Breast epithelium (tissue), 4 donors: Measurements from ENCODE around the gene MEAK7. TPM values are rescaled to one million over a fixed set of nuclear protein-coding genes. Genes with fewer than 3 reads are reported as not detected.
"Not testable (repeated sequence)": the region's sequence is repeated elsewhere in the genome, so short reads cannot be mapped to it uniquely, and the experiment has no call there.

Experiments
- DNase-seq, 2 donors: peaks; one replicate each; pipeline ENCODE4 v3.0.0-alpha.2; 2019; ENCODE audit warnings: low spot score in 2 of 2
- H3K27ac ChIP-seq, 2 donors: fragments of 200-600 bp; sonication (generic) in 1 of 2; one replicate each; pipeline ENCODE4 v1.5.1; 2016 to 2019; ENCODE audit warnings: mild to moderate bottlenecking in 1 of 2
- H3K27me3 ChIP-seq, 2 donors: fragments of 200-600 bp; sonication (generic) in 1 of 2; one replicate each; pipeline versions ENCODE4 v1.5.1 to v1.6.0; 2017 to 2019; ENCODE audit warnings: control low read depth in 1 of 2, mild to moderate bottlenecking in 1 of 2
- H3K36me3 ChIP-seq: fragments of 200-600 bp; one replicate; pipeline ENCODE4 v1.5.1; 2019
- H3K4me1 ChIP-seq, 2 donors: fragments of 200-600 bp; sonication (generic); one replicate each; pipeline ENCODE4 v1.5.1; 2016 to 2019; ENCODE audit warnings: control low read depth in 1 of 2
- H3K4me3 ChIP-seq, 3 donors: fragments of 200-600 bp; sonication (generic); 1 replicate in 2 of 3; 2 replicates in 1 of 3; pipeline ENCODE4 v1.5.1; 2016 to 2019; ENCODE audit warnings: mild to moderate bottlenecking in 3 of 3, moderate library complexity in 2 of 3
- H3K9me3 ChIP-seq, 2 donors: fragments of 200-600 bp; sonication (generic) in 1 of 2; one replicate each; pipeline ENCODE4 v1.5.1; 2016 to 2019; ENCODE audit warnings: control low read depth in 1 of 2
- POLR2A ChIP-seq: fragments of 450-650 bp; IDR thresholded peaks from one replicate; pipeline ENCODE4 v1.6.1; 2016; ENCODE audit warnings: antibody characterized with exemption, mild to moderate bottlenecking, moderate library complexity
- POLR2AphosphoS5 ChIP-seq, 3 donors: sonication (generic); formaldehyde crosslinking; IDR thresholded peaks; one replicate each; pipeline ENCODE4 v1.6.1; 2017; ENCODE audit warnings: antibody characterized with exemption in 3 of 3
- intact Hi-C: fragments of 100-400 bp; cut with DNase I; formaldehyde crosslinking; loops from one replicate; pipeline ENCODE4 v1.15.1; 2023; ENCODE audit warnings: low total_unique reads
- total RNA-seq, 3 donors: library from RNA; depleted of rRNA; stranded (reverse); fragments of >200 nt; gene quantifications; one replicate each; pipeline ENCODE4 v1.1.0, GENCODE V29; 2016
- TF ChIP-seq, protein P1 (sequence below), 3 donors: fragments of 450-650 bp; IDR thresholded peaks; one replicate each; pipeline ENCODE4 v1.5.1; 2016 to 2017; ENCODE audit warnings: antibody characterized with exemption in 3 of 3, mild to moderate bottlenecking in 3 of 3, moderate library complexity in 3 of 3

The MEAK7 gene
- total RNA-seq, 3 donors from 2014 or later = 8.8 to 38.1 (median 17.4) TPM

DNA sequence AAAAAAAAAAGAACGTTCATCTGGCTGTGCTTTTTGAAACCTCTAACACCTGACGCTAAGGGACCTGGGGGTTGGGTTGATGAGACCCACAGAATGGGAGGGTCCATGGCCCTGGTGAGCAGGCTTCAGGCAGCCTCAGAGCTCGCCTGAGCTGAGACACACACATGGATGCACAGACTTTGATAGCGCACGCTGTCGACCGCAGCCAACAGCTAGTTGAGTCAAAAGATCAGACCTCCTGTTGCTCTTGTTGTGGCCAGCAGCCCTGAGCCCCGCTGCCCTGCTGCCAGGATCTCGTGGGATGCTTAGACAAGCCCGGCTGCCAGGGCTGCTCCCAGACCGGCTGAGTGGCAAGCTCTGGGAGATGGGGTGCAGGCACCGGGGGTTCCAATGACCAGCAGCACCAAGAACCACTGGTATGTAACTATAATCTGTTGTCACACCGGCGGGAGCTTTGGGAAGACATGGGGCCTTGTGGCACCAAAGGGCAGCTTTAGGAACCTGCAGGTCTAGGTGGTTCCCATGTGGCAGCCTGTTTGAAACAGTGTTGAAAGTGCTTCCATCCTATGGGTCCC, 20.0 kb upstream of the MEAK7 start:
- no peak overlapping the region for H3K27ac ChIP-seq
- intact Hi-C loops = loop anchor here (10.0 kb wide), 1 partner anchor 70 kb away; no protein-coding TSS in a partner anchor
- H3K36me3 ChIP-seq = no peaks in the 10 kb centered on the region
- H3K9me3 ChIP-seq = no peaks in the 10 kb centered on the region
- TF ChIP-seq POLR2A (no peak), POLR2AphosphoS5 (IDR thresholded peaks at IDR 0.05) (no peak)
- TF ChIP-seq, protein P1, sequence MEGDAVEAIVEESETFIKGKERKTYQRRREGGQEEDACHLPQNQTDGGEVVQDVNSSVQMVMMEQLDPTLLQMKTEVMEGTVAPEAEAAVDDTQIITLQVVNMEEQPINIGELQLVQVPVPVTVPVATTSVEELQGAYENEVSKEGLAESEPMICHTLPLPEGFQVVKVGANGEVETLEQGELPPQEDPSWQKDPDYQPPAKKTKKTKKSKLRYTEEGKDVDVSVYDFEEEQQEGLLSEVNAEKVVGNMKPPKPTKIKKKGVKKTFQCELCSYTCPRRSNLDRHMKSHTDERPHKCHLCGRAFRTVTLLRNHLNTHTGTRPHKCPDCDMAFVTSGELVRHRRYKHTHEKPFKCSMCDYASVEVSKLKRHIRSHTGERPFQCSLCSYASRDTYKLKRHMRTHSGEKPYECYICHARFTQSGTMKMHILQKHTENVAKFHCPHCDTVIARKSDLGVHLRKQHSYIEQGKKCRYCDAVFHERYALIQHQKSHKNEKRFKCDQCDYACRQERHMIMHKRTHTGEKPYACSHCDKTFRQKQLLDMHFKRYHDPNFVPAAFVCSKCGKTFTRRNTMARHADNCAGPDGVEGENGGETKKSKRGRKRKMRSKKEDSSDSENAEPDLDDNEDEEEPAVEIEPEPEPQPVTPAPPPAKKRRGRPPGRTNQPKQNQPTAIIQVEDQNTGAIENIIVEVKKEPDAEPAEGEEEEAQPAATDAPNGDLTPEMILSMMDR (IDR thresholded peaks at IDR 0.05) = no peak
- H3K4me1 ChIP-seq = peaks cover 0 to 6% of the 10 kb centered on the region in 2 donors
- H3K27me3 ChIP-seq = no peaks in the 10 kb centered on the region
- H3K4me3 ChIP-seq = no peak overlapping the region
- no peak for DNase-seq

DNA sequence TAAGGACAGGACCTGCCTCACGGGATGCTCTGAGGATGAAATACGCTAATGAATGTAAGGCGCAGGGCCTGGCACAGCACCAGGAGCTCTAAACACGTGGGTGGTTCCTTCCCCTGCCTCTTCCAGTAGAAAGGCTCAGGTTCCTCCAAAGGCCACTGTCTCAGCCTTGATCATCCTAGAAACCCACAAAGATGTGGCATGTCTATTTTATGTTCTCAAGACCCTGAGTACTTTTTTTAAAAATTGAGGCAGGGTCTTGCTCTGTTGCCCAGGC, 17.0 kb upstream of the MEAK7 start:
- Histone ChIP-seq H3K27me3 (no peaks in the 10 kb centered on the region), H3K4me1 (no peaks in the 10 kb centered on the region), H3K4me3 (no peak overlapping the region), H3K9me3 (no peaks in the 10 kb centered on the region), H3K27ac (no peak overlapping the region), H3K36me3 (no peaks in the 10 kb centered on the region)
- intact Hi-C loops = loop anchor here (10.0 kb wide), 1 partner anchor 73 kb away; no protein-coding TSS in a partner anchor
- DNase-seq = no peak
- TF ChIP-seq POLR2AphosphoS5 (IDR thresholded peaks at IDR 0.05) (no peak), POLR2A (no peak)
- TF ChIP-seq, protein P1 (IDR thresholded peaks at IDR 0.05) = no peak

DNA sequence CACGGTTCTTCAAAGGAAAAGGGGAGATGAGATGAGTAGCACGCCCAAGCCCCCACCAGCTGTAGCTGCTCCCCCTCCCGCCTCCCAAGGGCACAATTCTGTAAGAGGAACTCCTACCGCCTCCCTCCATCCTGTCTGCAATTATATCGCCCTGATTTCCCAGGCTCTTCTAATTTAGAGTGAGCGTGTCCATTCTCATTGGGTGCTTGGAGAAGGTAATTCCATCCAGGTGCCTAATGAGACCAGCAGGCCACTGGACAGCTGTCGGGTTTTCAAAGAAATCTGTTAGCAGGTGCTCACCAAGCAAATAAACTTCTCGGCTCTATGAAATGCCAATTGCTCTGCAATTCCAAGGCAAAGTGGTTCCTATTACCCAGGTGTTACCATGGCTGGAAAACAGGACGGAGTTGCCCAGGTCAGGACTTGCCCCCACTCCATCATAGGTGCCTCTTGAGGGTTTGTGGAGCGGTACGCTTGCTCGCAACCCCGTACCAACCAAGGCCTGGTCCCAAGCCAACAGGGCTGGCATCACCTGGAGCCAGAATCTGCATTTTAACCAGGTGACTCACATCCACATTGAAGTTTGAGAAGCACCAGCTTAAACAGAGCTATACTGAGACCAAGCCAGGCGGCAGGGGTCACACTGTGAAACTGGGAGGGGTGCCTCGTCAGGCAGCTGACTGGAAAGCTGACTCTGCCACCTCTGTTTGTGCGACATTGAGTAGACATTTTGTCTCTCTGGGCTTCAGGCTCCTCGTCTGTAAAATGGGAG, 16.5 kb upstream of the MEAK7 start:
- TF ChIP-seq POLR2A (no peak), POLR2AphosphoS5 (IDR thresholded peaks at IDR 0.05) (no peak)
- no peak overlapping the region for H3K27ac ChIP-seq
- DNase-seq = peak in 1 of 2 donors; percentile 61
- H3K36me3 ChIP-seq = no peaks in the 10 kb centered on the region
- H3K27me3 ChIP-seq = no peaks in the 10 kb centered on the region
- no peak overlapping the region for H3K4me3 ChIP-seq
- intact Hi-C loops = loop anchor here (10.0 kb wide), 1 partner anchor 74 kb away; no protein-coding TSS in a partner anchor
- no peaks in the 10 kb centered on the region for H3K9me3 ChIP-seq
- H3K4me1 ChIP-seq = no peaks in the 10 kb centered on the region

DNA sequence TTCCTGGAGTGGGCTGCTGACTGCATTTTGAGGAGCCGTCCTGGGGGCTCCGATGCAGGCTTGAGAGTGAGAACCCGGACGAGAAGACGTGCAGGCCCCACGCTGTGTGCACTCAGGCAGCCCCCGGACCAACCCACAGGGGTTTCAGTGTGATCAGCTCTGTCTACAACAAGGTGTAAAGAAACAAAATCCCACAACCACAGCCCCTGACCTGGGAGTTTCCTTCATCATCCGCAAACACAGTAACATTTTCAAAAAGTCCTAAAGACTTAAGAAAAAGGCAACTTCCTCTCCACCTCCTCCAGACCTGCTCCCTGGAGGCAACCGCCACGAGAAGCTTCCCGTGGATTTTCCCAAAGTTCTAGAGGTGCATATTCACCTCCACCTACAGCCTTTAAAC, 15.4 kb upstream of the MEAK7 start:
- DNase-seq = no peak
- intact Hi-C loops = loop anchor here (10.0 kb wide), 2 partner anchors 75 to 95 kb away; partner anchors contain the start of gene COTL1
- Histone ChIP-seq H3K9me3 (no peaks in the 10 kb centered on the region), H3K4me3 (no peak overlapping the region), H3K36me3 (no peaks in the 10 kb centered on the region), H3K27me3 (no peaks in the 10 kb centered on the region), H3K4me1 (no peaks in the 10 kb centered on the region), H3K27ac (no peak overlapping the region)
- TF ChIP-seq POLR2AphosphoS5 (IDR thresholded peaks at IDR 0.05) (no peak), POLR2A (no peak)
- TF ChIP-seq, protein P1 (IDR thresholded peaks at IDR 0.05) = no peak

DNA sequence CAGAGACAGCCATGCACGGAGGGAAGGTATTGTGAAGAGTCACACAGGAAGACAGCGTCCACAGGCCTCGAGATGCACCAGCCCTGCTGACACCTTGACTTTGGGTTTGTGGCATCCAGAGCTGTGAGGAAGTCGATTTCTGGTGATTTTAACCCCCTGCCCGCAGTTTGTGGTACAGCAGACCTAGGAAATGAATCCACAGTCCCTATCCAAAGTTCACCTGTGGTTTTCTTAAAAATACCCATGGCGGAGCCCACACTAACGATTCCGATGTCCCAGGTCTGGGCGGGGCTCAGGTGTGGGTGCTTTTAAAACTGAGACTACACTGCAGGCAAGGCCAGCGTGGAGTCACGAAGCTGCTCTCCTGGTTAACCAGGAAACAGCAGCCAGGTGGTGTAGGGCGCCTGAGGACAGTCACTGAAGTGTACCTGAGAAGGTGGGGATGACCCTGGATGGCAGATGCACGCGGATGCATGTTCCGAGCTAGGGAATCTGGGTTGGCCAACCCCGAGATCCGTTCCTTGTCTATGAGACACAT, 14.4 kb upstream of the MEAK7 start:
- intact Hi-C loops = loop anchor here (10.0 kb wide), 1 partner anchor 96 kb away; the partner anchor contains the start of gene COTL1
- H3K27me3 ChIP-seq = no peaks in the 10 kb centered on the region
- no peaks in the 10 kb centered on the region for H3K9me3 ChIP-seq
- H3K36me3 ChIP-seq = no peaks in the 10 kb centered on the region
- TF ChIP-seq POLR2A (no peak), POLR2AphosphoS5 (IDR thresholded peaks at IDR 0.05) (no peak)
- TF ChIP-seq, protein P1 (IDR thresholded peaks at IDR 0.05) = no peak
- H3K4me3 ChIP-seq = no peak overlapping the region
- H3K27ac ChIP-seq = no peak overlapping the region
- H3K4me1 ChIP-seq = no peaks in the 10 kb centered on the region
- peak in 1 of 2 donors; percentile 68 for DNase-seq

DNA sequence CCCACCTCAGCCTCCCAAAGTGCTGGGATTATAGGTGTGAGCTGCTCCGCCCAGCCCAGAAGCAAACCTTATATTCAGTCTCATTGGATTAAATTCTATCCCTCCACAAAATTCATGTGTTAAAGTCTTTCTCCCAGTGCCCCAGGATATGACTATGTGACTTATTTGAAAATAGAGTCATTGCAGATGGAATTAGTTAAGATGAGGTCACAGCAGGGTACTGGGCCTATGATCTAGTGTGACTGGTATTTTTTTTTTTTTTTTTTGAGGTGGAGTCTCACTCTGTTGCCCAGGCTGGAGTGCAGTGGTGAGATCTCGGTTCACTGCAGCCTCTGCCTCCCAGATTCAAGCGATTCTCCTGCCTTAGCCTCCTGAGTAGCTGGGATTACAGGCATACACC, 13.8 kb upstream of the MEAK7 start:
- intact Hi-C loops = loop anchor here (10.0 kb wide), 1 partner anchor 97 kb away; the partner anchor contains the start of gene COTL1
- H3K27ac ChIP-seq = not testable (repeated sequence)

More for the DNA sequence above, 13.8 kb upstream of the MEAK7 start:
- H3K27me3 ChIP-seq, H3K4me1 ChIP-seq, DNase-seq, H3K36me3 ChIP-seq, H3K9me3 ChIP-seq, H3K4me3 ChIP-seq: not testable (repeated sequence)
